ENCODE measurements around the gene EPAS1.

EPAS1 gene

DNA sequence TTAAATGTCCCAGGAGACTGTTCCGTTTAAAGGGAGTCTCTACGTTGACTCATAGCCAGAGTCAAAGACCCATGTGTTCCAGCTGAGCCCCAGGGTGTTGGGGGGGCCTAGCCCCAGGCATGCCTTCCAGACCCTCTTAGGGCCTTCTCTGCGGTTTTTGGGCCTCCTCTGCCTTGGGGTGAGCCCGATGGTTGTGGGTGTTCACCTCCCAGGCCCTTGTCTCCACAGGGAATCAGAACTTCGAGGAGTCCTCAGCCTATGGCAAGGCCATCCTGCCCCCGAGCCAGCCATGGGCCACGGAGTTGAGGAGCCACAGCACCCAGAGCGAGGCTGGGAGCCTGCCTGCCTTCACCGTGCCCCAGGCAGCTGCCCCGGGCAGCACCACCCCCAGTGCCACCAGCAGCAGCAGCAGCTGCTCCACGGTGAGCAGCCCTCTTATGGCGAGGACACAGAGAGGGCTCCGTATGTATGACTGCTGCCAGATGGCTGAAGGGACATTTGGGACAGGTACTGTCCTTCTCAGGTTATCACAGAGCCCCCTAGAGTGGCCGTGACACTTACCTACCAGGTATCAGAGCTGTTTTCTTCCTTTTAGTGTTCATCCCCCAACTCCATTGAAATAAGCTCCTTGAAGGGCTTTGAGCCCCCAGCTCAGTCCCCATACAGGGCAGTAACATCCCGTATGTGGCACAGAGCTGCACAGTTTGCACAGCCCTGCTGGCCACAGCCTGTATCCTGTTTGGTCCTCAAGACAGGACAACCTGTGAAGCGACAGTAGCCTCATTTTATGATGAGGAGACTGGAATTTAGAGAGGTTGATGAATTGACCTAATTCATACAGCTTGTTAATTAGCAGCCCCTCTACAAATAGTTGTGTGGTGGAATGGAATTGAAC is 80.7 kb downstream of the EPAS1 start:
- Histone ChIP-seq H3K4me3 (replicated peaks; ENCODE audit: insufficient read depth, low read length) (no peak overlapping the region), H3K27ac (replicated peaks) (no peak overlapping the region), H3K27me3 (ENCODE audit: insufficient read depth, poor library complexity, severe bottlenecking) (no peaks in the 10 kb centered on the region)
- TF ChIP-seq, protein P1, sequence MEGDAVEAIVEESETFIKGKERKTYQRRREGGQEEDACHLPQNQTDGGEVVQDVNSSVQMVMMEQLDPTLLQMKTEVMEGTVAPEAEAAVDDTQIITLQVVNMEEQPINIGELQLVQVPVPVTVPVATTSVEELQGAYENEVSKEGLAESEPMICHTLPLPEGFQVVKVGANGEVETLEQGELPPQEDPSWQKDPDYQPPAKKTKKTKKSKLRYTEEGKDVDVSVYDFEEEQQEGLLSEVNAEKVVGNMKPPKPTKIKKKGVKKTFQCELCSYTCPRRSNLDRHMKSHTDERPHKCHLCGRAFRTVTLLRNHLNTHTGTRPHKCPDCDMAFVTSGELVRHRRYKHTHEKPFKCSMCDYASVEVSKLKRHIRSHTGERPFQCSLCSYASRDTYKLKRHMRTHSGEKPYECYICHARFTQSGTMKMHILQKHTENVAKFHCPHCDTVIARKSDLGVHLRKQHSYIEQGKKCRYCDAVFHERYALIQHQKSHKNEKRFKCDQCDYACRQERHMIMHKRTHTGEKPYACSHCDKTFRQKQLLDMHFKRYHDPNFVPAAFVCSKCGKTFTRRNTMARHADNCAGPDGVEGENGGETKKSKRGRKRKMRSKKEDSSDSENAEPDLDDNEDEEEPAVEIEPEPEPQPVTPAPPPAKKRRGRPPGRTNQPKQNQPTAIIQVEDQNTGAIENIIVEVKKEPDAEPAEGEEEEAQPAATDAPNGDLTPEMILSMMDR (IDR thresholded peaks at IDR 0.05; ENCODE audit: insufficient read depth, low read length), result no peak
- TF ChIP-seq POLR2AphosphoS5 (IDR thresholded peaks at IDR 0.05; ENCODE audit: low read depth), result no peak
- TF ChIP-seq GABPA (IDR thresholded peaks at IDR 0.05; ENCODE audit: low read depth), result no peak
- TF ChIP-seq, protein P2, sequence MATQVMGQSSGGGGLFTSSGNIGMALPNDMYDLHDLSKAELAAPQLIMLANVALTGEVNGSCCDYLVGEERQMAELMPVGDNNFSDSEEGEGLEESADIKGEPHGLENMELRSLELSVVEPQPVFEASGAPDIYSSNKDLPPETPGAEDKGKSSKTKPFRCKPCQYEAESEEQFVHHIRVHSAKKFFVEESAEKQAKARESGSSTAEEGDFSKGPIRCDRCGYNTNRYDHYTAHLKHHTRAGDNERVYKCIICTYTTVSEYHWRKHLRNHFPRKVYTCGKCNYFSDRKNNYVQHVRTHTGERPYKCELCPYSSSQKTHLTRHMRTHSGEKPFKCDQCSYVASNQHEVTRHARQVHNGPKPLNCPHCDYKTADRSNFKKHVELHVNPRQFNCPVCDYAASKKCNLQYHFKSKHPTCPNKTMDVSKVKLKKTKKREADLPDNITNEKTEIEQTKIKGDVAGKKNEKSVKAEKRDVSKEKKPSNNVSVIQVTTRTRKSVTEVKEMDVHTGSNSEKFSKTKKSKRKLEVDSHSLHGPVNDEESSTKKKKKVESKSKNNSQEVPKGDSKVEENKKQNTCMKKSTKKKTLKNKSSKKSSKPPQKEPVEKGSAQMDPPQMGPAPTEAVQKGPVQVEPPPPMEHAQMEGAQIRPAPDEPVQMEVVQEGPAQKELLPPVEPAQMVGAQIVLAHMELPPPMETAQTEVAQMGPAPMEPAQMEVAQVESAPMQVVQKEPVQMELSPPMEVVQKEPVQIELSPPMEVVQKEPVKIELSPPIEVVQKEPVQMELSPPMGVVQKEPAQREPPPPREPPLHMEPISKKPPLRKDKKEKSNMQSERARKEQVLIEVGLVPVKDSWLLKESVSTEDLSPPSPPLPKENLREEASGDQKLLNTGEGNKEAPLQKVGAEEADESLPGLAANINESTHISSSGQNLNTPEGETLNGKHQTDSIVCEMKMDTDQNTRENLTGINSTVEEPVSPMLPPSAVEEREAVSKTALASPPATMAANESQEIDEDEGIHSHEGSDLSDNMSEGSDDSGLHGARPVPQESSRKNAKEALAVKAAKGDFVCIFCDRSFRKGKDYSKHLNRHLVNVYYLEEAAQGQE (IDR thresholded peaks at IDR 0.05; ENCODE audit: insufficient replicate concordance, low read depth), result no peak
- TF ChIP-seq SPI1 (IDR thresholded peaks at IDR 0.05; ENCODE audit: borderline replicate concordance, low read depth), result no peak
- no peak for DNase-seq (ENCODE audit: low read depth in 1 of 2, low spot score in 1 of 2)

DNA sequence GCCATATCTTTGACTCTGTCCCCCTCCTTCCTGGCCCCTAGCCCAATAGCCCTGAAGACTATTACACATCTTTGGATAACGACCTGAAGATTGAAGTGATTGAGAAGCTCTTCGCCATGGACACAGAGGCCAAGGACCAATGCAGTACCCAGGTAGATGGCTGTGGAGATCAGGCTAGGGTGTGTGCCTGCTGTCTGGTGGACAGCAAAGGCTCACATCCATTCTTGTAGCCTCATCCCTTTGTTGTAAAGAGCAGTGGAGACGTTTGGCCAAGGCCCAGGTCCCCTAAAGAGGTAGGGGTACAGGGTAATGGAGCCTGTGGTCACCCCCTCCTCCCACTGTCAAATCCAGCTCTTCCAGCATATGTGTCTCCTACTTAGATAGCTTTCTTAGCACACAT is 81.4 kb downstream of the EPAS1 start:
- TF ChIP-seq, protein P2 (IDR thresholded peaks at IDR 0.05; ENCODE audit: insufficient replicate concordance, low read depth), result no peak
- TF ChIP-seq GABPA (IDR thresholded peaks at IDR 0.05; ENCODE audit: low read depth) (no peak), SPI1 (IDR thresholded peaks at IDR 0.05; ENCODE audit: borderline replicate concordance, low read depth) (no peak), POLR2AphosphoS5 (IDR thresholded peaks at IDR 0.05; ENCODE audit: low read depth) (no peak)
- TF ChIP-seq, protein P1 (IDR thresholded peaks at IDR 0.05; ENCODE audit: insufficient read depth, low read length), result no peak
- no peak for DNase-seq (ENCODE audit: low read depth in 1 of 2, low spot score in 1 of 2)
- Histone ChIP-seq H3K27me3 (ENCODE audit: insufficient read depth, poor library complexity, severe bottlenecking) (no peaks in the 10 kb centered on the region), H3K4me3 (replicated peaks; ENCODE audit: insufficient read depth, low read length) (no peak overlapping the region), H3K27ac (replicated peaks) (no peak overlapping the region)

DNA sequence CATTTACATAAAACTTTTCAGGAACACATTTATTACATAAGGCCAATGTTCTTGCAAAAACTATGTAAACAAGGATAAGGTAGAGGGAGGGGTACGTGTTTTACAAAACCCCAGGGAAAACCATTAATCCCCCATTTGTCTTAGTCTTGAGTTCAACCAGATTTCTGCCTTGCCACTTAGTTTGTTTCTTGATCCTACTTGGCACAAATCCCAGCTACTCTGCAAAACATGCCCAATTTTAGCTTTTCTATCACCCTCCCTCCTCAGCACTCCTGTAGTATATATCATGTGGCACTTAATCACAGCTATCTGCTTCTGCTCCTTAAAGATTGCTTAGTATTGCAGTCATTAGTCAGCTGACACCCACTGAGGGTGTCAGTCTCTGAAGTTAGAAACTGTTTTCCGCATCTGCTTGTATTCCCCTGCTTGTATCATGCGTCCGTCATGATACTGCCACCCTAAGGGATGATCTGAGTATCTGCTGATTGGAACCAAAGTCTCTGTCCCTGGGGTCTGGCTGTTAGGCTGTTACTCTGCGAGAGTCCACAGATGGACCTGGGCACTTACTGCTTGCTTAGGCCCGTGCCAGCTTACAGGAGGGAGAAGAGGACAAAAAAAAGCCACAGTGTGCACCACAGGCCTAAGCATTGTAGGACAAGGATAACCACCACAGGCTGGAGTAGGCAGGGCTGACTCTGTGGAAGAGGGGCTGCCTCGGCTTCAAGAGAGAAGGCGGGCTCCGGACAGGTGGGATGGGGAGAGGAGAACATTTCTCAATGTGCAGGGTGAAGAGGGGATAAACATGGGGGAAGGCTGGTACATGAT is 82.2 kb downstream of the EPAS1 start:
- TF ChIP-seq SPI1 (IDR thresholded peaks at IDR 0.05; ENCODE audit: borderline replicate concordance, low read depth), result no peak
- TF ChIP-seq, protein P1 (IDR thresholded peaks at IDR 0.05; ENCODE audit: insufficient read depth, low read length), result no peak
- TF ChIP-seq POLR2AphosphoS5 (IDR thresholded peaks at IDR 0.05; ENCODE audit: low read depth), result no peak
- no peak for TF ChIP-seq GABPA (IDR thresholded peaks at IDR 0.05; ENCODE audit: low read depth)
- TF ChIP-seq, protein P2 (IDR thresholded peaks at IDR 0.05; ENCODE audit: insufficient replicate concordance, low read depth), result no peak

More for the DNA sequence above, 82.2 kb downstream of the EPAS1 start:
- no peak overlapping the region for H3K27ac ChIP-seq (replicated peaks)
- no peak overlapping the region for H3K4me3 ChIP-seq (replicated peaks; ENCODE audit: insufficient read depth, low read length)
- DNase-seq (ENCODE audit: low read depth in 1 of 2, low spot score in 1 of 2), result no peak
- H3K27me3 ChIP-seq (ENCODE audit: insufficient read depth, poor library complexity, severe bottlenecking), result no peaks in the 10 kb centered on the region

All from HL-60 (cell line).